Measurements from ENCODE around the gene ZNF341.

GRCh38 chr20:33833333-33833732 lies 101.5 kb downstream of the ZNF341 start:
- no peak for TF ChIP-seq EZH2 (IDR thresholded peaks at IDR 0.05; ENCODE audit: borderline replicate concordance, low read depth, low read length, severe bottlenecking)
- no peak for TF ChIP-seq CTCF (IDR thresholded peaks at IDR 0.05; ENCODE audit: borderline replicate concordance, extremely low read depth, low read length, poor library complexity, severe bottlenecking)

Measured in DND-41 (cell line).